Esophagus muscularis mucosa (tissue), 4 donors: ENCODE results near the gene DOLPP1. TPM values are rescaled to one million over a fixed set of nuclear protein-coding genes. Genes with fewer than 3 reads are reported as not detected.
"Not testable (repeated sequence)": the region's sequence is repeated elsewhere in the genome, so short reads cannot be mapped to it uniquely, and the experiment has no call there.

ENCODE experiments used
- DNase-seq: peaks from one replicate; pipeline ENCODE4 v3.0.0-alpha.2; 2017; ENCODE audit errors: extremely low spot score
- H3K27ac ChIP-seq, 4 donors: fragments of 200-600 bp; sonication (generic); replicated peaks in 1 of 4; 1 replicate in 3 of 4; 2 replicates in 1 of 4; pipeline ENCODE4 v1.5.1; 2016 to 2019; ENCODE audit warnings: mild to moderate bottlenecking in 1 of 4
- H3K27me3 ChIP-seq, 4 donors: fragments of 200-600 bp; sonication (generic); one replicate each; pipeline versions ENCODE4 v1.5.1 to v1.6.0; 2016 to 2019
- H3K36me3 ChIP-seq, 4 donors: fragments of 200-600 bp; sonication (generic); one replicate each; pipeline ENCODE4 v1.5.1; 2016 to 2019
- H3K4me1 ChIP-seq, 4 donors: fragments of 200-600 bp; sonication (generic); one replicate each; pipeline ENCODE4 v1.5.1; 2016 to 2019
- H3K4me3 ChIP-seq, 4 donors: fragments of 200-600 bp; sonication (generic); 1 replicate in 2 of 4; 2 replicates in 2 of 4; pipeline ENCODE4 v1.5.1; 2016 to 2019; ENCODE audit warnings: mild to moderate bottlenecking in 4 of 4, moderate library complexity in 1 of 4
- H3K9me3 ChIP-seq, 4 donors: fragments of 200-600 bp; sonication (generic); 1 replicate in 3 of 4; 2 replicates in 1 of 4; pipeline ENCODE4 v1.5.1; 2016 to 2019
- CTCF ChIP-seq, 3 experiments: fragments of 200-600 bp in 2 of 3; fragments of 450-650 bp in 1 of 3; sonication (generic) in 2 of 3; IDR thresholded peaks; one replicate each; pipeline ENCODE4 v1.5.1; 2017 to 2019; ENCODE audit warnings: antibody characterized with exemption in 3 of 3, mild to moderate bottlenecking in 2 of 3, moderate library complexity in 1 of 3
- EP300 ChIP-seq: sonication (generic); formaldehyde crosslinking; IDR thresholded peaks from one replicate; pipeline ENCODE4 v1.6.1; 2017; ENCODE audit warnings: antibody characterized with exemption
- POLR2A ChIP-seq: fragments of 450-650 bp; IDR thresholded peaks from one replicate; pipeline ENCODE4 v1.6.1; 2017; ENCODE audit warnings: antibody characterized with exemption, moderate library complexity, mild to moderate bottlenecking, low read depth
- POLR2AphosphoS5 ChIP-seq, 2 donors: sonication (generic); formaldehyde crosslinking; IDR thresholded peaks; one replicate each; pipeline ENCODE4 v1.6.1; 2017; ENCODE audit warnings: antibody characterized with exemption in 2 of 2
- WGBS: methylation state at CpG from one replicate; pipeline ENCODE4 v1.1.5; 2018; 5-methylcytosine and 5-hydroxymethylcytosine counted together
- intact Hi-C: fragments of 100-400 bp; cut with DNase I; formaldehyde crosslinking; loops from one replicate; pipeline ENCODE4 v1.15.1; 2023
- total RNA-seq, 4 donors: library from RNA; depleted of rRNA; stranded (reverse); fragments of >200 nt; gene quantifications; one replicate each; pipeline versions ENCODE4 v1.1.0 to v1.2.1, GENCODE V29; 2016

Gene DOLPP1
- total RNA-seq, 4 donors from 2014 or later = 3.0 to 5.5 (median 4.3) TPM

DNA sequence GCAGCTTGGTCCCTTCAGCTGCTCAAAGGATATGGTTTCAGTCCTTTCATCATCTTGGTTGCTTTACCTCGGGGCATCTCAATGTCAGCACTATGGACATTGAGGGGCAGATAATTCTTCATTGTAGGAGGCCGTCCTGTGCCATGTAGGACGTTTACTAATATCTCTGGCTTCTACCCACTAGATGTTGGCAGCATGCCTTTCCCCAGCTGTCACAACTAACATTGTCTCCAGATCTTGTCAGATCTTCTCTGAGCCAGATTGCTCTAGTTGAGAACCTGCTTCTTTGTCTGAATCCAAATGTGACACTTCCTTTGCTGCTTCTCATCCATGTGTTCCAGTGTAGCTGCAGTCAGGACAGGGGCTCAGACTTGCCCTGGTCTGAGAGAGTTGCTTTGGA, 40.6 kb downstream of the DOLPP1 start:
- DNase-seq = no peak
- H3K27ac ChIP-seq = no peak overlapping the region
- TF ChIP-seq EP300 (no peak), CTCF (IDR thresholded peaks at IDR 0.05) (no peak), POLR2AphosphoS5 (IDR thresholded peaks at IDR 0.05) (no peak), POLR2A (no peak)
- H3K9me3 ChIP-seq = no peaks in the 10 kb centered on the region
- H3K4me3 ChIP-seq = no peak overlapping the region
- peaks cover 8 to 61% (median 57%) of the 10 kb centered on the region in 4 donors for H3K36me3 ChIP-seq
- WGBS = 69% methylated on average over 3 of the region's 3 CpGs
- intact Hi-C loops = no loop called here
- peaks cover 0 to 8% (median 4%) of the 10 kb centered on the region in 4 donors for H3K4me1 ChIP-seq
- no peaks in the 10 kb centered on the region for H3K27me3 ChIP-seq

DNA sequence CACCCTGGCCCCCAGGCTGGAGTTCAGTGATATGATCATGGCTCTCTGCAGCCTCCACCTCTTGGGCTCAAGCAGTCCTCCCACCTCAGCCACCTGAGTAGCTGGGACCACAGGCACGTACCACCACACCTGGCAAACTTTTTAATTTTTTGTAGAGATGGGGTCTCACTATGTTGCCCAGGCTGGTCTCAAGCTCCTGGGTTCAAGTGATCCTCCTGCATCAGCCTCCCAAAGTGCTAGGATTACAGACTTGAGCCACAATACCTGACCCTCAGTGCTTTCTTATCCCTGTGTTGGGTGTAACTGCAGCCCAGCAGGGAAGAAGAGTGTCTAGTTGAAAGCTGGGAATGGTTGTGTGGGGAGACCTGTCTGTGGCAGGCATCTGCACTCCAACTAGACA, 41.2 kb downstream of the DOLPP1 start:
- intact Hi-C loops = no loop called here

DNA sequence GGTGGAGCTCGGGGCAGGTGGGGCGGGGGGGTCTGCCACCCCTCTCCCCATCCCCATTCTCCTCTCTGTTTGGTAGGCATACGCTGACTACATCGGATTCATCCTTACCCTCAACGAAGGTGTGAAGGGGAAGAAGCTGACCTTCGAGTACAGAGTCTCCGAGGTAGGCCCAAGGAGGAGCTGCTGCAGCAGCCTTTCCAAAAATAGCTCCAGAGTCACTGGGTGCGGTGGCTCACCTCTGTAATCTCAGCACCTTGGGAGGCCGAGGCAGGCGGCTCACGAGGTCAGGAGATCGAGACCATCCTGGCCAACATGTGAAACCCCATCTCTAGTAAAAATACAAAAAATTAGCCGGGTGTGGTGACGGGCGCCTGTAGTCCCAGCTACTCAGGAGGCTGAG, 42.1 kb downstream of the DOLPP1 start:
- H3K9me3 ChIP-seq, H3K27me3 ChIP-seq, intact Hi-C loops, DNase-seq, H3K27ac ChIP-seq, H3K4me3 ChIP-seq: not testable (repeated sequence)
- Histone ChIP-seq H3K4me1 (peaks cover 0 to 17% (median 8%) of the 10 kb centered on the region in 4 donors), H3K36me3 (peaks cover 13 to 76% (median 71%) of the 10 kb centered on the region in 4 donors)
- WGBS = 87% methylated on average over 15 of the region's 15 CpGs

More for the DNA sequence above, 41.2 kb downstream of the DOLPP1 start:
- Histone ChIP-seq H3K36me3 (peaks cover 13 to 68% (median 63%) of the 10 kb centered on the region in 4 donors), H3K4me1 (peaks cover 0 to 14% (median 7%) of the 10 kb centered on the region in 4 donors), H3K4me3 (no peak overlapping the region), H3K27me3 (no peaks in the 10 kb centered on the region), H3K9me3 (no peaks in the 10 kb centered on the region), H3K27ac (no peak overlapping the region)
- DNase-seq = no peak
- TF ChIP-seq EP300 (no peak), POLR2A (no peak), CTCF (IDR thresholded peaks at IDR 0.05) (no peak), POLR2AphosphoS5 (IDR thresholded peaks at IDR 0.05) (no peak)
- WGBS = 89% methylated on average over 1 of the region's 1 CpG

GRCh38 chr9:129124506-129125069, 43.7 kb downstream of the DOLPP1 start:
- Histone ChIP-seq H3K4me1 (peaks cover 0 to 17% (median 8%) of the 10 kb centered on the region in 4 donors), H3K27ac (no peak overlapping the region), H3K27me3 (no peaks in the 10 kb centered on the region), H3K4me3 (no peak overlapping the region), H3K9me3 (no peaks in the 10 kb centered on the region), H3K36me3 (peaks cover 13 to 88% (median 83%) of the 10 kb centered on the region in 4 donors)
- TF ChIP-seq CTCF (IDR thresholded peaks at IDR 0.05) = no peak
- TF ChIP-seq EP300 = no peak
- TF ChIP-seq POLR2A = no peak
- no peak for TF ChIP-seq POLR2AphosphoS5 (IDR thresholded peaks at IDR 0.05)
- 62% methylated on average over 2 of the region's 3 CpGs for whole genome bisulfite sequencing
- intact Hi-C loops = no loop called here
- DNase-seq = no peak

GRCh38 chr9:129125478-129125877, 44.6 kb downstream of the DOLPP1 start:
- TF ChIP-seq CTCF (IDR thresholded peaks at IDR 0.05) = no peak
- TF ChIP-seq POLR2AphosphoS5 (IDR thresholded peaks at IDR 0.05) = no peak
- TF ChIP-seq POLR2A = no peak
- TF ChIP-seq EP300 = no peak
- Histone ChIP-seq H3K27me3 (no peaks in the 10 kb centered on the region), H3K9me3 (no peaks in the 10 kb centered on the region), H3K4me1 (peaks cover 0 to 17% (median 8%) of the 10 kb centered on the region in 4 donors), H3K27ac (no peak overlapping the region), H3K36me3 (peaks cover 13 to 95% (median 90%) of the 10 kb centered on the region in 4 donors), H3K4me3 (no peak overlapping the region)
- DNase-seq = no peak
- WGBS = 90% methylated on average over 8 of the region's 8 CpGs
- intact Hi-C loops = no loop called here
